WTC11 (cell line): ENCODE measurements around the gene FAM234A. TPM values are rescaled to one million over a fixed set of nuclear protein-coding genes. Genes with fewer than 3 reads are reported as not detected.

Source experiments
- ATAC-seq: fragments of 200-7000 bp; cut with Tn5 transposase; 2 replicates; pipeline ENCODE4 v1.10.0; 2021; ENCODE audit warnings: mild to moderate bottlenecking, moderate library complexity
- CTCF ChIA-PET: fragments of 300-600 bp; sonication (Branson Sonifier 250); formaldehyde crosslinking; loops from one replicate; lab custom pipeline; 2021; ENCODE audit warnings: antibody characterized with exemption; lab: Charles Lee
- POLR2A ChIA-PET: fragments of 350-600 bp; sonication (Branson Sonifier 250); formaldehyde crosslinking; loops from one replicate; lab custom pipeline; 2021; ENCODE audit warnings: antibody characterized with exemption; lab: Charles Lee
- DNase-seq: peaks from one replicate; pipeline ENCODE4 v3.0.0; 2021; ENCODE audit warnings: low spot score
- H3K27ac Mint-ChIP-seq: 2 replicates; pipeline ENCODE4 v1.8.0; 2021; ENCODE audit warnings: mixed read lengths
- H3K27me3 Mint-ChIP-seq: 2 replicates; pipeline ENCODE4 v1.8.0; 2021; ENCODE audit warnings: low read depth, mild to moderate bottlenecking, moderate library complexity, mixed read lengths
- H3K36me3 Mint-ChIP-seq: 2 replicates; pipeline ENCODE4 v1.8.0; 2021; ENCODE audit warnings: mixed read lengths
- H3K4me1 Mint-ChIP-seq: 2 replicates; pipeline ENCODE4 v1.8.0; 2022; ENCODE audit warnings: mixed read lengths
- H3K4me3 Mint-ChIP-seq: 2 replicates; pipeline ENCODE4 v1.8.0; 2021; ENCODE audit warnings: mild to moderate bottlenecking, moderate library complexity, mixed read lengths
- H3K9me3 Mint-ChIP-seq: 2 replicates; pipeline ENCODE4 v1.8.0; 2021; ENCODE audit warnings: mixed read lengths
- ATF1 ChIP-seq: sonication (generic); formaldehyde crosslinking; IDR thresholded peaks from 2 replicates; pipeline ENCODE4 v1.8.1; 2023; ENCODE audit warnings: mild to moderate bottlenecking, moderate library complexity, missing genetic modification reagents
- CBFB ChIP-seq: sonication (generic); formaldehyde crosslinking; IDR thresholded peaks from 2 replicates; pipeline ENCODE4 v1.8.1; 2022; ENCODE audit warnings: mild to moderate bottlenecking, low read depth, missing genetic modification reagents
- CTCF ChIP-seq: fragments of 200-600 bp; IDR thresholded peaks from 2 replicates; pipeline ENCODE4 v1.8.0; 2022; ENCODE audit warnings: antibody characterized with exemption
- E2F1 ChIP-seq: sonication (generic); formaldehyde crosslinking; IDR thresholded peaks from 2 replicates; pipeline ENCODE4 v1.8.0; 2022; ENCODE audit warnings: mild to moderate bottlenecking, missing genetic modification reagents
- E2F4 ChIP-seq: sonication (generic); formaldehyde crosslinking; IDR thresholded peaks from 2 replicates; pipeline ENCODE4 v1.8.1; 2022; ENCODE audit warnings: low read depth, mild to moderate bottlenecking, moderate library complexity, missing genetic modification reagents, borderline replicate concordance
- ETV6 ChIP-seq: sonication (generic); formaldehyde crosslinking; IDR thresholded peaks from 2 replicates; pipeline ENCODE4 v1.8.1; 2022; ENCODE audit warnings: mild to moderate bottlenecking, missing genetic modification reagents
- MXD4 ChIP-seq: fragments of 250-450 bp; sonication (Bioruptor Pico); IDR thresholded peaks from 2 replicates; pipeline ENCODE4 v1.8.0; 2021; ENCODE audit warnings: mild to moderate bottlenecking, moderate library complexity, borderline replicate concordance
- NFYB ChIP-seq: sonication (generic); formaldehyde crosslinking; conservative IDR thresholded peaks from 2 replicates; pipeline ENCODE4 v1.8.0; 2022; ENCODE audit warnings: low read depth, missing genetic modification reagents
- PREB ChIP-seq: sonication (generic); formaldehyde crosslinking; IDR thresholded peaks from 2 replicates; pipeline ENCODE4 v1.8.1; 2022; ENCODE audit warnings: mild to moderate bottlenecking, missing genetic modification reagents, moderate library complexity, borderline replicate concordance
- PRRX2 ChIP-seq: fragments of 250-450 bp; sonication (Bioruptor Pico); IDR thresholded peaks from 2 replicates; pipeline ENCODE4 v1.8.0; 2021; ENCODE audit warnings: mild to moderate bottlenecking
- RELA ChIP-seq: sonication (generic); formaldehyde crosslinking; IDR thresholded peaks from 2 replicates; pipeline ENCODE4 v1.8.1; 2022; ENCODE audit warnings: missing genetic modification reagents, mild to moderate bottlenecking, borderline replicate concordance
- SP1 ChIP-seq: sonication (generic); formaldehyde crosslinking; conservative IDR thresholded peaks from 2 replicates; pipeline ENCODE4 v1.8.1; 2022; ENCODE audit warnings: missing genetic modification reagents
- TCF7 ChIP-seq: sonication (generic); formaldehyde crosslinking; IDR thresholded peaks from 2 replicates; pipeline ENCODE4 v1.8.0; 2022; ENCODE audit warnings: mild to moderate bottlenecking, low read depth, missing genetic modification reagents, moderate library complexity
- ZNF396 ChIP-seq: fragments of 250-450 bp; sonication (Bioruptor Pico); IDR thresholded peaks from 2 replicates; pipeline ENCODE4 v1.8.0; 2021; ENCODE audit warnings: mild to moderate bottlenecking, moderate library complexity, borderline replicate concordance
- ZNF423 ChIP-seq: fragments of 250-450 bp; sonication (Bioruptor Pico); IDR thresholded peaks from 2 replicates; pipeline ENCODE4 v2.1.2; 2022; ENCODE audit warnings: mild to moderate bottlenecking, moderate library complexity
- ZNF532 ChIP-seq: fragments of 250-450 bp; sonication (Bioruptor Pico); IDR thresholded peaks from 2 replicates; pipeline ENCODE4 v1.9.0; 2021; ENCODE audit warnings: mild to moderate bottlenecking, borderline replicate concordance
- ZSCAN18 ChIP-seq: fragments of 250-450 bp; sonication (Bioruptor Pico); IDR thresholded peaks from 2 replicates; pipeline ENCODE4 v2.1.2; 2022; ENCODE audit warnings: mild to moderate bottlenecking, moderate library complexity
- total RNA-seq: library from RNA; stranded (reverse); gene quantifications from 3 replicates; pipeline ENCODE4 v1.2.3, GENCODE V29; 2021

Gene FAM234A
- total RNA-seq, 1 experiment from 2014 or later, result 115 TPM

- TF ChIP-seq MXD4 (CRISPR knock-in tag), result no peak
- TF ChIP-seq RELA (CRISPR knock-in tag), result no peak
- TF ChIP-seq CBFB (CRISPR knock-in tag), result no peak
- no peak for TF ChIP-seq SP1
- TF ChIP-seq ATF1, result no peak
- TF ChIP-seq PREB (CRISPR knock-in tag), result no peak
- TF ChIP-seq ETV6, result no peak
- no peak for TF ChIP-seq ZNF396 (CRISPR knock-in tag)
- no peak for TF ChIP-seq ZNF532 (CRISPR knock-in tag)
- ChIA-PET CTCF (interaction anchor here (0.9 to 1.1 kb wide), 3 partner anchors 58 to 143 kb away, joined by 3 to 5 read pairs (median 3); no protein-coding TSS in a partner anchor), POLR2A (no interaction called here)
- H3K4me3 Mint-ChIP-seq, result no peak overlapping the region
- no peak for DNase-seq
- 0 out of 2 replicates have a peak, but pooled peaks cover 3% of the 10 kb centered on the region for H3K27me3 Mint-ChIP-seq
- H3K9me3 Mint-ChIP-seq, result no peaks in the 10 kb centered on the region
- ATAC-seq, result no peak
- peaks cover 6% of the 10 kb centered on the region for H3K36me3 Mint-ChIP-seq
- no peak overlapping the region for H3K27ac Mint-ChIP-seq
- H3K4me1 Mint-ChIP-seq, result peaks cover 3% of the 10 kb centered on the region; the same call in 1 of the 2 replicates
These were observed 5.3 kb downstream of the FAM234A start for GRCh38 chr16:239948-240277.

GRCh38 chr16:240559-240958 is 5.9 kb downstream of the FAM234A start:
- POLR2A ChIA-PET, result no interaction called here
- CTCF ChIA-PET, result interaction anchor here (0.9 to 1.2 kb wide), 3 partner anchors 12 to 112 kb away, joined by 3 read pairs; no protein-coding TSS in a partner anchor
- Mint-ChIP-seq H3K27ac (no peak overlapping the region), H3K9me3 (no peaks in the 10 kb centered on the region), H3K36me3 (peaks cover 6% of the 10 kb centered on the region), H3K4me1 (peaks cover 1% of the 10 kb centered on the region; the same call in 1 of the 2 replicates), H3K27me3 (no peaks in the 10 kb centered on the region), H3K4me3 (no peak overlapping the region)
- DNase-seq, result no peak
- no peak for ATAC-seq
- no peak for TF ChIP-seq CTCF
- TF ChIP-seq E2F4 (CRISPR knock-in tag), result no peak
- no peak for TF ChIP-seq PRRX2 (CRISPR knock-in tag)
- no peak for TF ChIP-seq E2F1 (CRISPR knock-in tag)
- TF ChIP-seq CBFB (CRISPR knock-in tag), result no peak
- TF ChIP-seq TCF7 (CRISPR knock-in tag), result no peak
- TF ChIP-seq NFYB, result no peak
- TF ChIP-seq ZSCAN18 (CRISPR knock-in tag), result no peak
- TF ChIP-seq RELA (CRISPR knock-in tag), result no peak
- no peak for TF ChIP-seq ZNF423
- TF ChIP-seq, all 79 proteins: peak for 0
